Gastrocnemius medialis (tissue), 4 donors: ENCODE results near the gene CDK5RAP3. TPM values are rescaled to one million over a fixed set of nuclear protein-coding genes. Genes with fewer than 3 reads are reported as not detected.
"Not testable (repeated sequence)": the region's sequence is repeated elsewhere in the genome, so short reads cannot be mapped to it uniquely, and the experiment has no call there.

ENCODE experiments used
- ATAC-seq, 2 donors: fragments of 150-250 bp; one replicate each; pipeline ENCODE4 v1.9.1; 2016
- DNase-seq, 2 donors: peaks; one replicate each; pipeline ENCODE4 v3.0.0-alpha.2; 2019
- H3K27ac ChIP-seq, 4 donors: fragments of 200-600 bp; sonication (generic); 1 replicate in 1 of 4; 2 replicates in 3 of 4; pipeline ENCODE4 v1.5.1; 2016 to 2018; ENCODE audit warnings: mild to moderate bottlenecking in 2 of 4, moderate library complexity in 1 of 4
- H3K27me3 ChIP-seq, 3 donors: fragments of 200-600 bp; sonication (generic) in 2 of 3; 1 replicate in 1 of 3; 2 replicates in 2 of 3; pipeline versions ENCODE4 v1.5.1 to v1.6.0; 2016 to 2019; ENCODE audit warnings: mild to moderate bottlenecking in 1 of 3, moderate library complexity in 1 of 3
- H3K36me3 ChIP-seq, 2 donors: fragments of 200-600 bp; sonication (generic) in 1 of 2; one replicate each; pipeline ENCODE4 v1.5.1; 2017 to 2018
- H3K4me1 ChIP-seq, 2 donors: fragments of 200-600 bp; sonication (generic) in 1 of 2; one replicate each; pipeline ENCODE4 v1.5.1; 2016 to 2017; ENCODE audit warnings: mild to moderate bottlenecking in 2 of 2
- H3K4me3 ChIP-seq, 4 donors: fragments of 200-600 bp; sonication (generic) in 3 of 4; 1 replicate in 1 of 4; 2 replicates in 3 of 4; pipeline ENCODE4 v1.5.1; 2016 to 2019; ENCODE audit warnings: mild to moderate bottlenecking in 2 of 4
- H3K9me3 ChIP-seq, 3 donors: fragments of 200-600 bp; sonication (generic) in 2 of 3; 1 replicate in 1 of 3; 2 replicates in 2 of 3; pipeline ENCODE4 v1.5.1; 2016 to 2019
- CTCF ChIP-seq, 5 experiments: fragments of 450-650 bp in 3 of 5; fragments of 200-600 bp in 2 of 5; sonication (generic) in 2 of 5; IDR thresholded peaks in 4 of 5; conservative IDR thresholded peaks in 1 of 5; 1 replicate in 4 of 5; 2 replicates in 1 of 5; pipeline ENCODE4 v1.5.1; 2016 to 2019; ENCODE audit warnings: antibody characterized with exemption in 5 of 5, mild to moderate bottlenecking in 3 of 5, moderate library complexity in 3 of 5
- POLR2A ChIP-seq, 2 donors: fragments of 450-650 bp; IDR thresholded peaks; one replicate each; pipeline ENCODE4 v1.6.1; 2017; ENCODE audit warnings: antibody characterized with exemption in 2 of 2, mild to moderate bottlenecking in 2 of 2, moderate library complexity in 2 of 2
- in situ Hi-C, 4 donors: fragments of 200-750 bp; cut with MboI; loops; one replicate each; pipeline versions ENCODE4 v1.15.0 to v1.8.0; 2017; ENCODE audit warnings: low sequenced_read_pairs in 4 of 4
- intact Hi-C: fragments of 100-400 bp; cut with DNase I; formaldehyde crosslinking; loops from one replicate; pipeline ENCODE4 v1.15.1; 2023; ENCODE audit warnings: low total_unique reads
- total RNA-seq, 4 donors: library from RNA; depleted of rRNA; stranded (reverse); fragments of >200 nt; gene quantifications; one replicate each; pipeline versions ENCODE4 v1.1.0 to v1.2.3, GENCODE V29; 2016

CDK5RAP3 gene
- total RNA-seq, 4 donors from 2014 or later, result 14.2 to 35.9 (median 27.8) TPM

GRCh38 chr17:47982645-47983390 lies 11.9 kb downstream of the CDK5RAP3 start:
- no peak for TF ChIP-seq POLR2A (IDR thresholded peaks at IDR 0.05)
- TF ChIP-seq CTCF (IDR thresholded peaks at IDR 0.05 in 4 of 5, conservative IDR thresholded peaks at IDR 0.05 in 1 of 5), result no peak
- H3K4me3 ChIP-seq, result no peak overlapping the region
- in situ Hi-C loops, result no loop called here
- peaks cover 0 to 53% of the 10 kb centered on the region in 2 donors for H3K36me3 ChIP-seq
- intact Hi-C loops, result no loop called here
- H3K9me3 ChIP-seq, result no peaks in the 10 kb centered on the region
- DNase-seq, result no peak
- H3K27me3 ChIP-seq, result no peaks in the 10 kb centered on the region
- H3K27ac ChIP-seq, result no peak overlapping the region
- ATAC-seq, result no peak
- H3K4me1 ChIP-seq, result no peaks in the 10 kb centered on the region

DNA sequence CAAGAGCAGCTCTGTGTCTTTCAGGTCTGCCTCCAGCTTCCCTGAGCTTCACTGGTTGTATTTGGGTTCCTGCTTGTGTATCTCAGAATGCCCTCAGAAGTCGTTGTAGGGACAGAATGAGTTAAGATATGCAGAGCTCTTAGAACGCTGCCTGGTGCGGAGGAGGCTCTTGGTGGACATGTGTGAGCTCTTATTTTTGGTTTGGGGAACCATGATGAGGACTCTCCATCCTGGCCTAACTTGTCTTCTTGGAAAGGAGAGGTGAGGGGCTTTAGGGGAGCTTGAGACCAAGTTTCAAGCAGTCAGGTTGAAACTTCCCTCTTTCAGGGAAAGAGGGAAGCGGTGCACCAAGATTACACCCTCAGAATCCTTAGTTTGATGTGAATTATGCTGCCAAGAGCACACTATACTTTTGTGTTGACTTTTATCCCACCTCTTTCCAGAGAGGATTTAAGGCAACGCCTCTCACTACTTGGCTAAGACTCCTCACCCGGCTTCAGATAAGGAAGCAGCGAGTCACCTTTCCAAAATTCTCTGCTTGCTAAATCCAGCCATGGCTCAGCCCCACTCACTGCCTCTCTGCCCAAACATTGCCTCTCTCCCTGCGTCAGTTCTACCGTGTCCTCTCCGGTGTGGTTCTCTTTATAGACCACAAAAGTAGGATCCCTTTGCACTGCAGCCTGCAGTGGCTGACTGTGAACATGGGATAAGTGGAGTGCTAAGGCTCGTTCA lies 12.7 kb downstream of the CDK5RAP3 start:
- TF ChIP-seq POLR2A (IDR thresholded peaks at IDR 0.05) (no peak), CTCF (IDR thresholded peaks at IDR 0.05 in 4 of 5, conservative IDR thresholded peaks at IDR 0.05 in 1 of 5) (no peak)
- Histone ChIP-seq H3K4me1 (no peaks in the 10 kb centered on the region), H3K4me3 (no peak overlapping the region), H3K27me3 (no peaks in the 10 kb centered on the region), H3K9me3 (no peaks in the 10 kb centered on the region), H3K27ac (no peak overlapping the region), H3K36me3 (peaks cover 0 to 45% of the 10 kb centered on the region in 2 donors)
- in situ Hi-C loops, result no loop called here
- ATAC-seq, result no peak
- intact Hi-C loops, result no loop called here
- DNase-seq, result no peak

DNA sequence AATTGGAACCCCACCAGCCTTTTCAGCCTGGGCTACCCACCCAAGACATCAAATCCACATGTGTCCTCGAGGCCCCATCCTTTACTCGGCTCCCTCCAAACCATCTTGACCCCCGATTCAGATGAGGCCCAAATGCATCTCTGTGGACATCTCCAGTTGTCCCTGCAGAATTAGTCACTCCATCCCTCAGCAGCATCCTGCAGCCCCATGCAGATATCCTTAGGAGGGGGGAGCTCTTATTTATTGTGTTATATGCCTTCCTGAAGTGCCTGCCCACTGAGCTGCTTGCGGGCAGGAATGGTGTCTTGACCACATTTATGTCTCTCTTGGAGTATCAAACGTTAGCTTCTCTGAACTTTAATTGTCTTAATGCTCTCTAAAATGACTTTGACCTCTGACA lies 15.6 kb downstream of the CDK5RAP3 start:
- no peaks in the 10 kb centered on the region for H3K27me3 ChIP-seq
- H3K4me1 ChIP-seq, result no peaks in the 10 kb centered on the region
- no peaks in the 10 kb centered on the region for H3K9me3 ChIP-seq
- H3K27ac ChIP-seq, result no peak overlapping the region
- H3K36me3 ChIP-seq, result peaks cover 0 to 16% of the 10 kb centered on the region in 2 donors
- intact Hi-C loops (no loop called here), in situ Hi-C loops (no loop called here)
- ATAC-seq (no peak), DNase-seq (no peak)
- TF ChIP-seq POLR2A (IDR thresholded peaks at IDR 0.05) (no peak), CTCF (IDR thresholded peaks at IDR 0.05 in 4 of 5, conservative IDR thresholded peaks at IDR 0.05 in 1 of 5) (no peak)
- H3K4me3 ChIP-seq, result no peak overlapping the region

DNA sequence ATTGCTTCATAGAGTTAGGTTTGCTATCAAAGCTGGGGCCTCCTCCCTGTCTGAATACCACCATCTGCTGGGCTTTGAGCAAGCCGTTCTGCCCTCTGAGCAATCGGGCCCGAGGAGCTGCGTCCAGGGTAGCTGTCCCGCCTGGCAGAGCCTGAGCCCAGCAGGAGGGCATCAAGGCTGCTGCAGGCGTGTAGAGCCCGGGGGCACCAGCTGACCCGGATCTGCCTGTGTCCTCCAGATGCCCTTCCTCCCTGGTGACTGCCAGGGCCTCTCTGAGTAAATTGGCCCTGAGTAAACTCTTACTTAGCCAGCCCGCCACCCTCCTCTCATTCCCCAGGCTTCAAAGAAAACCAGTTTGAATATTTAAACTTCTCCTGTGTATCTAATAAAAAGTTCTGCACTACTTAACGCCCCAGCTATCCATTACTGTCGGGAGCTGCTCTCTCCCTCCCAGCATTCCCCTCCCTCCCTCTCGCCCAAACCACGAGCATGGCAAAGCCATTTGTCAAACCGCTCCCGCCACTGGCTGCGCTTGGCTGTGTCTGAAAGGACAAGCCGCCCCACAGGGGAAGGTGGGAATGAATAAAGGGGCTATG lies 16.4 kb downstream of the CDK5RAP3 start:
- TF ChIP-seq POLR2A (IDR thresholded peaks at IDR 0.05) (no peak), CTCF (IDR thresholded peaks at IDR 0.05 in 4 of 5, conservative IDR thresholded peaks at IDR 0.05 in 1 of 5) (no peak)
- intact Hi-C loops (no loop called here), in situ Hi-C loops (no loop called here)
- Histone ChIP-seq H3K4me1 (no peaks in the 10 kb centered on the region), H3K4me3 (no peak overlapping the region), H3K9me3 (no peaks in the 10 kb centered on the region), H3K27me3 (no peaks in the 10 kb centered on the region), H3K27ac (no peak overlapping the region), H3K36me3 (peaks cover 0 to 8% of the 10 kb centered on the region in 2 donors)
- ATAC-seq (no peak), DNase-seq (no peak)

DNA sequence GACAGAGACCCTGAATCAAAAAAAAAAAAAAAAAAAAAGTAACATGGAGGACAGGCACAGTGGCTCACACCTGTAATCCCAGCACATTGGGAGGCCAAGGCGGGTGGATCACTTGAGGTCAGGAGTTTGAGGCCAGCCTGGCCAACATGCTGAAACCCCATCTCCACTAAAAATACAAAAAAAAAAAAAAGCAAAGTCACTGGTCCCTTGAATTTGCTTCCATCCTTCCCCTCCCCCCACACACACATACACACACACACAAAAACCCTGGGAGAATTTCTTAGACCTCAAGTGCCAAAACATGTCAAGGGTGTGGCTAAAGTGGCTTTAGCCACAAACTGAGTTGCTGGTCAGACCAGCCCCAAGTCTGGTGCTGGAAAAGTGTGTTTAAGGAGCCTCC lies 17.5 kb downstream of the CDK5RAP3 start:
- H3K27ac ChIP-seq, intact Hi-C loops, H3K27me3 ChIP-seq, H3K9me3 ChIP-seq, H3K36me3 ChIP-seq, H3K4me1 ChIP-seq, H3K4me3 ChIP-seq, in situ Hi-C loops, ATAC-seq, DNase-seq: not testable (repeated sequence)
